Erythroblast (primary cell): Measurements from ENCODE around the gene FCRL6.

Experiments
- GATA1 ChIP-seq: IDR thresholded peaks from 2 replicates; pipeline ENCODE4 v1.6.1; 2011; ENCODE audit warnings: low read depth, mild to moderate bottlenecking, control low read depth, low read length, moderate library complexity
- POLR2A ChIP-seq: IDR thresholded peaks from 2 replicates; pipeline ENCODE4 v1.6.1; 2011; ENCODE audit warnings: mild to moderate bottlenecking, low read length

- TF ChIP-seq POLR2A (no peak), GATA1 (no peak)
Measured at GRCh38 chr1:159763686-159764085, 38.5 kb upstream of the FCRL6 start.
